Breast epithelium (tissue), 4 donors: Measurements from ENCODE around the gene CPN2. TPM values are rescaled to one million over a fixed set of nuclear protein-coding genes. Genes with fewer than 3 reads are reported as not detected.

ENCODE experiments used
- DNase-seq, 2 donors: peaks; one replicate each; pipeline ENCODE4 v3.0.0-alpha.2; 2019; ENCODE audit warnings: low spot score in 2 of 2
- H3K27ac ChIP-seq, 2 donors: fragments of 200-600 bp; sonication (generic) in 1 of 2; one replicate each; pipeline ENCODE4 v1.5.1; 2016 to 2019; ENCODE audit warnings: mild to moderate bottlenecking in 1 of 2
- H3K27me3 ChIP-seq, 2 donors: fragments of 200-600 bp; sonication (generic) in 1 of 2; one replicate each; pipeline versions ENCODE4 v1.5.1 to v1.6.0; 2017 to 2019; ENCODE audit warnings: control low read depth in 1 of 2, mild to moderate bottlenecking in 1 of 2
- H3K36me3 ChIP-seq: fragments of 200-600 bp; one replicate; pipeline ENCODE4 v1.5.1; 2019
- H3K4me1 ChIP-seq, 2 donors: fragments of 200-600 bp; sonication (generic); one replicate each; pipeline ENCODE4 v1.5.1; 2016 to 2019; ENCODE audit warnings: control low read depth in 1 of 2
- H3K4me3 ChIP-seq, 3 donors: fragments of 200-600 bp; sonication (generic); 1 replicate in 2 of 3; 2 replicates in 1 of 3; pipeline ENCODE4 v1.5.1; 2016 to 2019; ENCODE audit warnings: mild to moderate bottlenecking in 3 of 3, moderate library complexity in 2 of 3
- H3K9me3 ChIP-seq, 2 donors: fragments of 200-600 bp; sonication (generic) in 1 of 2; one replicate each; pipeline ENCODE4 v1.5.1; 2016 to 2019; ENCODE audit warnings: control low read depth in 1 of 2
- POLR2A ChIP-seq: fragments of 450-650 bp; IDR thresholded peaks from one replicate; pipeline ENCODE4 v1.6.1; 2016; ENCODE audit warnings: antibody characterized with exemption, mild to moderate bottlenecking, moderate library complexity
- POLR2AphosphoS5 ChIP-seq, 3 donors: sonication (generic); formaldehyde crosslinking; IDR thresholded peaks; one replicate each; pipeline ENCODE4 v1.6.1; 2017; ENCODE audit warnings: antibody characterized with exemption in 3 of 3
- intact Hi-C: fragments of 100-400 bp; cut with DNase I; formaldehyde crosslinking; loops from one replicate; pipeline ENCODE4 v1.15.1; 2023; ENCODE audit warnings: low total_unique reads
- total RNA-seq, 3 donors: library from RNA; depleted of rRNA; stranded (reverse); fragments of >200 nt; gene quantifications; one replicate each; pipeline ENCODE4 v1.1.0, GENCODE V29; 2016
- TF ChIP-seq, protein P1 (sequence below), 3 donors: fragments of 450-650 bp; IDR thresholded peaks; one replicate each; pipeline ENCODE4 v1.5.1; 2016 to 2017; ENCODE audit warnings: antibody characterized with exemption in 3 of 3, mild to moderate bottlenecking in 3 of 3, moderate library complexity in 3 of 3

Gene CPN2
- total RNA-seq, 3 donors from 2014 or later, result 0.16 TPM; not detected in 2

DNA sequence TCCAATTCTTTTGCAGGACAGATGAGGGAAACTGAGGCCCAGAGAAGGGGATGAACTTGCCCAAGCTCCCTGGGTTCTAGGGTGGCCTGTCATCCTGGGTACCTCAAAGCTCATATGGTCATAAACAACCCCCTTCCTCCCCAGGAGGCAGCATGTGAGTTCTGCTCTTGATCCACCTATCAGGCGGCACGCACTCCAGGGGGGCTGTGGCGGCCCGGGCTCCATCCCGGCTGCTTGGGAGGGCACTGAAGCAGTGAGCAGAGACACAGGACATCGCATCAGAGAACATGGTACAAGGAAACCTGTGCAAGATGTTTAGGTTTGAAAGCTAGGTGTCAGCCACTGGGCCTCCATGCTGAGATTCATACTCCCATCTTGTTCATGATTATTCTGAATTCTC is 34.2 kb downstream of the CPN2 start:
- intact Hi-C loops, result loop anchor here (5.0 to 10.0 kb wide), 2 partner anchors 182 to 535 kb away; partner anchors contain the start of gene HES1

DNA sequence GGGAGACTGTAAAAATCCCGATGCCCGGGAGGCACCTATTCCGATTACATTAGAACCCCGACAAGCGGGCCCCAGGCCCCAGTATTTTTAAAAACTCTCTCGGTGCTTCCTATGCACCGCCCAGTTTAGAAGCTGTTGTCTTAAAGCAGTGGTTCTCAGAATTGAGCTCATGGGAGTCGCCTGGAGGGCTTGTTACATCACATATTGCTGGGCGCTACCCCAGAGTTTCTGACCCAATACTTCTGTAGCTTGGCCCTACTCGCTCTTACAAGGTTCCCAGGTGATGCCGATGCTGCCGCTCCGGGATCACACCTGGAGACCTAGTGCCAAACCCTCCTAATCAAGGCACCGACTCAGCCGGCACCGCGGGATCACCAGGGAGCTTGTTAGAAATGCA is 35.2 kb downstream of the CPN2 start:
- H3K27me3 ChIP-seq, result no peaks in the 10 kb centered on the region
- intact Hi-C loops, result loop anchor here (5.0 to 10.0 kb wide), 2 partner anchors 181 to 534 kb away; partner anchors contain the start of gene HES1
- peak overlapping the region; percentile 30 to 67 (median 51) for H3K4me3 ChIP-seq
- peaks cover 9 to 16% of the 10 kb centered on the region in 2 donors for H3K4me1 ChIP-seq
- TF ChIP-seq POLR2A (no peak), POLR2AphosphoS5 (IDR thresholded peaks at IDR 0.05) (no peak)
- TF ChIP-seq, protein P1, sequence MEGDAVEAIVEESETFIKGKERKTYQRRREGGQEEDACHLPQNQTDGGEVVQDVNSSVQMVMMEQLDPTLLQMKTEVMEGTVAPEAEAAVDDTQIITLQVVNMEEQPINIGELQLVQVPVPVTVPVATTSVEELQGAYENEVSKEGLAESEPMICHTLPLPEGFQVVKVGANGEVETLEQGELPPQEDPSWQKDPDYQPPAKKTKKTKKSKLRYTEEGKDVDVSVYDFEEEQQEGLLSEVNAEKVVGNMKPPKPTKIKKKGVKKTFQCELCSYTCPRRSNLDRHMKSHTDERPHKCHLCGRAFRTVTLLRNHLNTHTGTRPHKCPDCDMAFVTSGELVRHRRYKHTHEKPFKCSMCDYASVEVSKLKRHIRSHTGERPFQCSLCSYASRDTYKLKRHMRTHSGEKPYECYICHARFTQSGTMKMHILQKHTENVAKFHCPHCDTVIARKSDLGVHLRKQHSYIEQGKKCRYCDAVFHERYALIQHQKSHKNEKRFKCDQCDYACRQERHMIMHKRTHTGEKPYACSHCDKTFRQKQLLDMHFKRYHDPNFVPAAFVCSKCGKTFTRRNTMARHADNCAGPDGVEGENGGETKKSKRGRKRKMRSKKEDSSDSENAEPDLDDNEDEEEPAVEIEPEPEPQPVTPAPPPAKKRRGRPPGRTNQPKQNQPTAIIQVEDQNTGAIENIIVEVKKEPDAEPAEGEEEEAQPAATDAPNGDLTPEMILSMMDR (IDR thresholded peaks at IDR 0.05), result no peak
- H3K36me3 ChIP-seq, result no peaks in the 10 kb centered on the region
- DNase-seq, result no peak
- peak overlapping the region; percentile 78 for H3K27ac ChIP-seq
- peaks cover 8 to 13% of the 10 kb centered on the region in 2 donors for H3K9me3 ChIP-seq

More for the DNA sequence above, 34.2 kb downstream of the CPN2 start:
- TF ChIP-seq, protein P1 (IDR thresholded peaks at IDR 0.05), result no peak
- no peak for TF ChIP-seq POLR2A
- no peak for TF ChIP-seq POLR2AphosphoS5 (IDR thresholded peaks at IDR 0.05)
- Histone ChIP-seq H3K9me3 (peaks cover 8 to 13% of the 10 kb centered on the region in 2 donors), H3K4me1 (peaks cover 9 to 16% of the 10 kb centered on the region in 2 donors), H3K27me3 (no peaks in the 10 kb centered on the region), H3K4me3 (no peak overlapping the region), H3K27ac (no peak overlapping the region), H3K36me3 (no peaks in the 10 kb centered on the region)
- no peak for DNase-seq

DNA sequence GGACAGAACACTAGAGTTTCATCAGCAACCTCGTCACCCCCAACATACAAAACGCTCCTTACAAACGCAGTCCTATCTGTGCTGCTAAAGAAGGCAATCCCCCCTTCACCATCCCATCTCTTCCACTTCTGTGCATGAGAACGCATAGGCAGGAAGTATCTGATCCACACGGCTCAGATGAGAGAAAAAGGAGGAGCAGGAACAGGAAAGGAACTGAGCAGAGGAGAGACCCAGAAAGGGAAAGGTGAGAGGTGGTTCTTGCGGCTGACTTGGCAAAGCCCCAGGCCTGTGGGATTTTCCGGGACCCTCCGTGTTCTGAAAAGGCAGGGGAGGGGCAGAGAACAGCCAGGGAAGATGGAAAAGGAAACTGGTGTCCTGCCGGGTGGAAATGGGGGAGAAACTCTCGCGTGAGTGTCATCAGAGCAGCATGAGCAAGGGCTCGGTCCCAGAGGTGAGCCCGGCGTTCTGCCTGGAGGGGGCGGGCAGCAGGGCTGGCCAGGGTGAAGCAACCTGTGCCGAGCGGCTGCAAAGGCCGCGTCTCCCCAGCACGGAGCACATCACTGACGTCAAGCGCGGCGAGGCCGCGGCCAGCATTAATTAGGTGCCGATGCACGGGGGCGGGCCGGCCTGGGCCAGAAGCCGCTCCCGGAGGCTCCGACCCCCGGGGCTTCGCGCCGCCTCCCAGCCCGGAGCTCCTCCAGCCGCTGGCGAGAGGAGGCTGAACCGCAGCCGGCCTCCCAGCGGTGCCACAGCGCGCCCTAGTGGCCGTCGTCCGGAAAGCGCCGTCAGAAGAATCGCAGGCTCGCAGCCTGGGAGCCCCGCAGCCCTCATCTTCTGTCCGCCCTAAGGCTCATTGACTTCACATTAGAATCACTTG is 35.8 kb downstream of the CPN2 start:
- peaks cover 8 to 13% of the 10 kb centered on the region in 2 donors for H3K9me3 ChIP-seq
- H3K27me3 ChIP-seq, result no peaks in the 10 kb centered on the region
- H3K27ac ChIP-seq, result peak overlapping the region; percentile 78
- intact Hi-C loops, result loop anchor here (5.0 to 10.0 kb wide), 2 partner anchors 181 to 533 kb away; partner anchors contain the start of gene HES1
- H3K4me3 ChIP-seq, result peak overlapping the region; percentile 30 to 67 (median 51)
- TF ChIP-seq, protein P1 (IDR thresholded peaks at IDR 0.05), result peak; percentile 87 to 99 (median 92)
- TF ChIP-seq POLR2AphosphoS5 (IDR thresholded peaks at IDR 0.05) (peak; percentile 58 to 78 (median 71)), POLR2A (no peak)
- peaks cover 9 to 16% of the 10 kb centered on the region in 2 donors for H3K4me1 ChIP-seq
- DNase-seq, result peak; percentile 70 to 85
- no peaks in the 10 kb centered on the region for H3K36me3 ChIP-seq

DNA sequence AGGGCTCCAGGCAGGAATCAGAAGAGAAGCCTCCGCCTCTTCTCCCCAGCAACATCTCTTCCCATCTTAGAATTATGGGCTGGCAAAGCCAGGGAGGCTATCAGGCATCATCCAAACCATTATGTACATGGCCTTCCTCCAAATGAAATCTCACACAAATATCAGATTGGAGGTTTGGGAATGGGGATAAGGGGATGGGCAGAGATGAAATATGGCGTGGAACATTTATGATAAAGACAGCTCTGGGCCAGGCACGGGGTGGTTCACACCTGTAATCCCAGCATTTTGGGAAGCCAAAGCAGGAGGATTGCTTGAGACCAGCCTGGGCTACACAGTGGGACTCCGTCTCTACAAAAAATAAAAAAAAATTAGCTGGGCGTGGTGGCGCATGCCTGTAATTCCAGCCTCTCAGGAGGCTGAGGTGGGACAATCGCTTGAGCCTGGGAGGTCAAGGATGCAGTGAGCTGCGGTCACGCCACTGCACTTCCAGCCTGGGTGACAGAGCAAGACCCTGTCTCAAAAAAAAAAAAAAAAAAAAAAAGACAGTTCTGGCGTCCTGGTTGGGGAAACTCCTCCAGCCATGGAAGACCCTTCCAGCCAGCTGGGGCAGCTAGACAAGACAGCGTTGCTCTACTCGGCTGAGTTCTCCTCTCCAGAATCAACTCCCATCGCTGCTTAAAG is 36.6 kb downstream of the CPN2 start:
- no peak for DNase-seq
- intact Hi-C loops, result loop anchor here (5.0 to 10.0 kb wide), 2 partner anchors 180 to 532 kb away; partner anchors contain the start of gene HES1
- H3K36me3 ChIP-seq, result no peaks in the 10 kb centered on the region
- H3K27ac ChIP-seq, result peak overlapping the region; percentile 78 to 81
- no peaks in the 10 kb centered on the region for H3K27me3 ChIP-seq
- H3K9me3 ChIP-seq, result peaks cover 8 to 12% of the 10 kb centered on the region in 2 donors
- TF ChIP-seq POLR2AphosphoS5 (IDR thresholded peaks at IDR 0.05) (no peak), POLR2A (no peak)
- TF ChIP-seq, protein P1 (IDR thresholded peaks at IDR 0.05), result no peak
- H3K4me1 ChIP-seq, result peaks cover 9 to 16% of the 10 kb centered on the region in 2 donors
- H3K4me3 ChIP-seq, result peak overlapping the region in 1 of 3 donors; percentile 67
